VCaP (cell line): ENCODE results near the gene SLCO4A1.
"Not testable (repeated sequence)": the region's sequence is repeated elsewhere in the genome, so short reads cannot be mapped to it uniquely, and the experiment has no call there.

Source experiments
- H3K27ac ChIP-seq: fragments of 450-650 bp; 2 replicates; pipeline ENCODE4 v1.5.1; 2017
- TF ChIP-seq, protein P1 (sequence below): fragments of 450-650 bp; conservative IDR thresholded peaks from 2 replicates; pipeline ENCODE4 v1.5.1; 2017; ENCODE audit warnings: mild to moderate bottlenecking, moderate library complexity

SLCO4A1 gene

DNA sequence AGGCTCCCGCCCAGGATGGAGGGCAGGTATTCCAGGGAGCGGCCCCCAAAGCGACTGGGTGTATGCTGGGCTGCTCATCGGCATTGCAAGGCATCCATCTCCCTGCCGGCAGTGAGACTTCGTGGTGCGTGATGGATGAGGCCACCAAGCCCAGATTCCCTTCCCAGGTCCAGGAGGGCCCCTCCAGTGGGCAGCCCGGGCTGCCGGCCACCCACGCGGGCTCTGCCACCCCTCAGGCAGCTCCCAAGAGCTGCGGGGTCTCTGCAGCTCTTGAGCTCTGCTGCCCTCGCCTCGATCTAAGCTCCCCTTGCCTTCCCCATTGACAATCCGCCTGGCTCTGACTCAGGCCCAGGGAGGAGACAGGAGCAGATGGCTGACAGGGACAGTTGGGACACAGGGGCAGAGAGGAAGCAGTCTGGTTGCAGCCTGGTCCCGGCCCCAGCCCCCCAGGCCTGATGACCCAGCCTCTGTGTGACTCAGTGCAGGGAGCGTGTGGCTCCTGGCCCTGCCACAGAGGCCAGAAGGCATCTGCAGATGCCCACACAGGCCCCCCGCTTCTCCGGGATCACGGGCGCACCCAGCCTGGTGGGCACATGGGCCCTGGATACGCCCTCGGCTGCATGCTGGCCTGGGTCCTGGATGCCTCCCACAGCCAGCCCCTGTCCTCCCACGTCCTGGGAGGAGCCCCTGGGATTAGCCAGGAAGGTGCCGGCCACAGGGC, 33.0 kb downstream of the SLCO4A1 start:
- no peak overlapping the region for H3K27ac ChIP-seq
- TF ChIP-seq, protein P1, sequence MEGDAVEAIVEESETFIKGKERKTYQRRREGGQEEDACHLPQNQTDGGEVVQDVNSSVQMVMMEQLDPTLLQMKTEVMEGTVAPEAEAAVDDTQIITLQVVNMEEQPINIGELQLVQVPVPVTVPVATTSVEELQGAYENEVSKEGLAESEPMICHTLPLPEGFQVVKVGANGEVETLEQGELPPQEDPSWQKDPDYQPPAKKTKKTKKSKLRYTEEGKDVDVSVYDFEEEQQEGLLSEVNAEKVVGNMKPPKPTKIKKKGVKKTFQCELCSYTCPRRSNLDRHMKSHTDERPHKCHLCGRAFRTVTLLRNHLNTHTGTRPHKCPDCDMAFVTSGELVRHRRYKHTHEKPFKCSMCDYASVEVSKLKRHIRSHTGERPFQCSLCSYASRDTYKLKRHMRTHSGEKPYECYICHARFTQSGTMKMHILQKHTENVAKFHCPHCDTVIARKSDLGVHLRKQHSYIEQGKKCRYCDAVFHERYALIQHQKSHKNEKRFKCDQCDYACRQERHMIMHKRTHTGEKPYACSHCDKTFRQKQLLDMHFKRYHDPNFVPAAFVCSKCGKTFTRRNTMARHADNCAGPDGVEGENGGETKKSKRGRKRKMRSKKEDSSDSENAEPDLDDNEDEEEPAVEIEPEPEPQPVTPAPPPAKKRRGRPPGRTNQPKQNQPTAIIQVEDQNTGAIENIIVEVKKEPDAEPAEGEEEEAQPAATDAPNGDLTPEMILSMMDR, result no peak

DNA sequence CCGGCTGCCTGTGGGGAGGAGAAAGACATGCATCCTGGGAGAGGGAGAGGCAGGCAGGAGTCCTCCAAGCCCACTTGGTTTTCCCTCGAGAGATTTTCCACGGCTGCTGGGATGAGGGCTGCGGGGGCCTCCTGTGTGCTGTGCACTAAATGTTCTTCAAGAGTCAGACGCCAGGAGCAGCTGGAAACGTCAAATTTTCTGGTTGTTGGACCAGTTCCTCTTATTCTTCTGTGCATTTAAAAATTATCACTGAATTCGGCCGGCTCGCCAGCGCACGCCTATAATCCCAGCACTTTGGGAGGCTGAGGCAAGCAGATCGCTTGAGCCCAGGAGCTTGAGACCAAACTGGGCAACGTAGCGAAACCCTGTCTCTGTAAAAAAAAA, 33.6 kb downstream of the SLCO4A1 start:
- H3K27ac ChIP-seq, result no peak overlapping the region
- TF ChIP-seq, protein P1, result no peak

DNA sequence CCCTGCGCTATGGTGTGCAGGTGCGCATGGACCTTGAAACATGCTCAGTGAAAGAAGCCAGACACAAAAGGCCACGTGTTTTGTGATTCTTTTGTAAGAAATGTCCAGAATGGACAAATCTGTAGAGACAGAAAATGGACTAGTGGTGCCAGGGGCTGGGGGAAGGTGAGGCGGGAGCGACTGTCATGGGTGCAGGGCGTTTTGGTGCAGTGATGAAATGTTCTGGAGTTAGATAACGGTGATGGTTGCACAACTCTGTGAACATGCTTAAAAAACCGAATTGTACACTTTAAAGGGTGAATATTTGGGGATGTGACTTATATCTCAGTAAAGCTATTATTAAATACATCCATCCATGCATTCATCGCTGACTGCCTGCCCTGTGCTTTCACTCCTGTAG, 34.7 kb downstream of the SLCO4A1 start:
- H3K27ac ChIP-seq, result no peak overlapping the region
- TF ChIP-seq, protein P1, result no peak

DNA sequence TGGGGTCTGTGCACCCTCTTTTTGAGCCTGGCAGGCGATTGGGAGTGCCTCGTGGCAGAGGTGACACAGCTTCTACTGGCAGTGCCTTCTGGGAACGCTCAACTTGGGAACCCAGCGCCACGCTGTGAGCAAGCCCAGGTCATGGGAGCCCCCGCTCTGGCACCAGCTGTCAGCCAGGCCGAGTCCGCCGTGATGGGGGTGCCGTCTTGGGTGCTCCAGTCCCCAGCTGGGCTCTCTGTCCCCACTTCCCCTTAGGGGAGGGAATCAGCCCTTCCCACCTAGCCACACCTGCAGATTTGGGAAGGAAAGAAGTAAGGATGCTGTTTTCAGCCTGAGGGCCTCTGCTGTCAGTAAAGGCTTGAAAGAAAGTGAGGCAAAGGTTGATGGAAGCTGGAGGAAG, 35.4 kb downstream of the SLCO4A1 start:
- no peak overlapping the region for H3K27ac ChIP-seq
- TF ChIP-seq, protein P1, result no peak

DNA sequence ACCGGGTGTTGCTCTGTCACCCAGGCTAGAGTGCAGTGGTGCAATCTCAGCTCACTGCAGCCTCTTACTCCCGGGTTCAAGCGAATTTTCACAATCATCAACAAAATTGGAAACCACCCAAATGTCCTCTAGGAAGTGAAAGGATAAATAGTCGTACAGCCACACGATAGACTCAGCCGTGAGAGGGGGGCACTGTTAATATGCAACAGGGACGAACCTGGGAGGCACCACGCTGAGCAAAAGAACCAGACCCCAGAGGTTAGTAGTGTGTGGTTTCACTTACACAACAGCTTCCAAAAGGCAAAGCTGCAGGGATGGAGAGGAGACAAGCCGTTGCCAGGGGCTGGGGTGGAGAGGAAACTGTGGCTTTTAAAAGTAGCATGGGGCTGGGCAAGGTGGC, 36.2 kb downstream of the SLCO4A1 start:
- H3K27ac ChIP-seq, result no peak overlapping the region
- TF ChIP-seq, protein P1, result no peak

DNA sequence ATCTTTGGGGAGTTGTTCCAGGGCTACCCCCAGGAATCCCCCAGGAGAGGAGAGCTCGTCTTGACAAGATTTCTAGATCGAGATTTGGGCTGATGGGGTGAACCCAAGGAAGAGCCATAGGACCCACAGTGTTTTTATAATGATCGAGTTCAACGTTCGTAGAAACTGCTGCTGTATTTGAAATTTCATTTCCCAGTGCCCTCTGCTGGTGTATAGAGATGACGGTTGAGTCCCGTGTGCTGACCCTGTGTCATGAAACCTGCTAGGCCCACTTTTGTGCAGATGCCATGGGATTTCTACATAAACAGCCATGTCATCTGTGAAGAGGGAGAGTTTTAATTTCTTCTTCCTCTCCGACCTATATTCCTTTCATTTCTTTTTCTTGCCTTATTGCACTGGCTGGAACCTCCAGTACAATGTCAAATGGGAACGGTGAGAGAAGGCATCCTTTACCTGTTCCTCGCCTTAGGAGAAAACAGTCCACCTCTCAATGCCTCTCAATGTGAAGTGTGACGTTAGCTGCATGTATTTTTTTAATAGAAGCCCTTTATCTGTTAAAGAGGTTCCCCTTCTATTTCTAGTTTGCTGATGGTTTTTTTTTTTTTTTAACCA, 37.8 kb downstream of the SLCO4A1 start:
- H3K27ac ChIP-seq, result no peak overlapping the region
- TF ChIP-seq, protein P1, result no peak

DNA sequence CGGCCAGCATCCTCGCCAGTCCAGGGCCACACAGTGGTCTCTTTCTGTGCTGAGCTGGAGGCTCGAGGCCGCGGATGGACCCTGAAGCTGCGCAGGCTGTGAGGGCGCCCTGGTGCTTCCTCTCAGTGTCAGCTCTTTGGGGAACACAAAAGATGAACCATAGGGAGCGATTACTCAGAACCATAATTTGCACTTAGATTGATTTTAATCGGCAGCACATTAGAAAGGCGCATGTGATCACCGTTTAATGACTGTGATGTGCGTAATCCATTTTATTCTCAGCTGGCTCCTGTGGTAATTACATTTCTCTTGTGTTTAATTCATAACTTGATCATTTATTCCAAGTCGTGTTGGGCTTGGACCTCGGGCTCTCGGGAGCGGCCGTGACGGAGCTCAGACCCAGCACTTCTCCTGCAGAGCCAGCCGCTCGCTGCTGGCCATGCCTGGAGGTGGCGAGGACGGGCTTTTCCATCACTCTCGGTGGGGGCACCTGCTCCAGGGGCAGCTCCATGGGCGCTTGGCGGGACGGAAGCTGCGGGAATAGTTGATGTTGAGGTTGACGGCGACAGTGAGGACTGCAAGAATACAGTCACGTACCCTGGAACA, 40.7 kb downstream of the SLCO4A1 start:
- no peak overlapping the region for H3K27ac ChIP-seq
- TF ChIP-seq, protein P1, result no peak

DNA sequence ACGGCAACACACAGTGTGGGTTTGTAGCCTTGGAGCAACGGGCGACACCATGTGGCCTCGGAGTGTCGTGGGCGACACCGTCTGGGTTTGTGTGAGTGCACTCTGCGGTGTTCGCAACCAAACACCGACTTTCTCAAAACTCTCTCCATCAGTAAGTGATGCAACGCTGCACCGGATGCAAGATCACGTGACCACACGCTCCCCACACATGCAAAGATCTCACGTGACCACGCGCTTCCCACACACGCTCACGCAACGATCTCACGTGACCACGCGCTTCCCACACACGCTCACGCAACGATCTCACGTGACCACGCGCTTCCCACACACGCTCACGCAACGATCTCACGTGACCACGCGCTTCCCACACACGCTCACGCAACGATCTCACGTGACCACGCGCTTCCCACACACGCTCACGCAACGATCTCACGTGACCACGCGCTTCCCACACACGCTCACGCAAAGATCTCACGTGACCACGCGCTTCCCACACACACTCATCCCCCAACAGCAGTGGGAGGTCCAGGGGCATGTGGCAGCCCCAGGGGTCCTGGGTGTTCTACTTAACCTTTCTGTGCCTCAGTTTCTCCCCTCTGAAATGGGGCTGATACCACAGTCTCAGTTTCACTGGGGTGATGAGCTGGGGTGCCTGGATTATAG, 41.5 kb downstream of the SLCO4A1 start:
- not testable (repeated sequence) for H3K27ac ChIP-seq
